Kidney tubule cell (primary cell): ENCODE measurements around the gene ENPEP.
"Not testable (repeated sequence)": the region's sequence is repeated elsewhere in the genome, so short reads cannot be mapped to it uniquely, and the experiment has no call there.

ENCODE experiments used
- DNase-seq: peaks from one replicate; pipeline ENCODE4 v3.0.0-alpha.2; 2018; ENCODE audit warnings: low spot score

The ENPEP gene

GRCh38 chr4:110475881-110476818 lies at the start of gene ENPEP:
Gene ENPEP, plus strand, starts transcription at chr4:110476155. Its CDS starts 260 bp downstream, at chr4:110476415.
- DNase-seq = peak; percentile 68

- DNase-seq = not testable (repeated sequence)
These were observed 44.1 kb upstream of the ENPEP start for GRCh38 chr4:110431805-110432204.

- not testable (repeated sequence) for DNase-seq
These were observed 38.7 kb upstream of the ENPEP start for GRCh38 chr4:110437292-110437691.

- DNase-seq = not testable (repeated sequence)
These were observed 36.7 kb upstream of the ENPEP start for GRCh38 chr4:110439209-110439608.

GRCh38 chr4:110442309-110442708 lies 33.6 kb upstream of the ENPEP start:
- DNase-seq = peak; percentile 41

GRCh38 chr4:110442788-110443187 lies 33.2 kb upstream of the ENPEP start:
- DNase-seq = no peak

- DNase-seq = peak; percentile 14
These were observed 26.0 kb upstream of the ENPEP start for GRCh38 chr4:110449947-110450346.

GRCh38 chr4:110452546-110452945 lies 23.4 kb upstream of the ENPEP start:
- DNase-seq = no peak

GRCh38 chr4:110454441-110454840 lies 21.5 kb upstream of the ENPEP start:
- no peak for DNase-seq

GRCh38 chr4:110458494-110459266 lies 17.3 kb upstream of the ENPEP start:
- DNase-seq = no peak

GRCh38 chr4:110460074-110460746 lies 15.7 kb upstream of the ENPEP start:
- DNase-seq = no peak

GRCh38 chr4:110467400-110467799 lies 8.6 kb upstream of the ENPEP start:
- no peak for DNase-seq

GRCh38 chr4:110472583-110473329 lies 3.2 kb upstream of the ENPEP start:
- no peak for DNase-seq

GRCh38 chr4:110474481-110474880 lies 1.5 kb upstream of the ENPEP start:
- DNase-seq = no peak

- DNase-seq = not testable (repeated sequence)
These were observed 875 bp upstream of the ENPEP start for GRCh38 chr4:110475080-110475479.

- DNase-seq = peak; percentile 31
These were observed 1.9 kb downstream of the ENPEP start for GRCh38 chr4:110477836-110478235.

GRCh38 chr4:110480031-110480549 lies 4.1 kb downstream of the ENPEP start:
- DNase-seq = peak; percentile 78

- peak; percentile 12 for DNase-seq
These were observed 4.9 kb downstream of the ENPEP start for GRCh38 chr4:110480746-110481271.

GRCh38 chr4:110483516-110483915 lies 7.6 kb downstream of the ENPEP start:
- DNase-seq = peak; percentile 70

- DNase-seq = no peak
These were observed 8.1 kb downstream of the ENPEP start for GRCh38 chr4:110484029-110484428.

GRCh38 chr4:110484767-110485166 lies 8.8 kb downstream of the ENPEP start:
- DNase-seq = peak; percentile 97
